GM18520 (cell line): ENCODE results near the gene ACAD10.
A peak's percentile ranks its signal among the peaks of the same experiment; 100 is the strongest.
"Not testable (repeated sequence)": the region's sequence is repeated elsewhere in the genome, so short reads cannot be mapped to it uniquely, and the experiment has no call there.

Source experiments
- ATAC-seq: cut with Tn5 transposase; IDR thresholded peaks from one replicate; pipeline ENCODE4 v1.9.1; 2021; ENCODE audit not compliant: unreplicated experiment

Gene ACAD10

GRCh38 chr12:111685811-111686573, at the start of gene ACAD10, which contains the start of gene BRAP:
ACAD10 (plus strand) TSS chr12:111686053; CDS start chr12:111692710, 6,657 bp downstream.
BRAP (minus strand) TSS chr12:111685956; CDS start chr12:111685792, 164 bp downstream.
- ATAC-seq, result peak; percentile 86

GRCh38 chr12:111636209-111636945, 49.5 kb upstream of the ACAD10 start:
- no peak for ATAC-seq

- no peak for ATAC-seq
Observed at GRCh38 chr12:111638556-111638955, 47.3 kb upstream of the ACAD10 start.

GRCh38 chr12:111640506-111640905, 45.3 kb upstream of the ACAD10 start:
- no peak for ATAC-seq

GRCh38 chr12:111642681-111643426, 43.0 kb upstream of the ACAD10 start:
- ATAC-seq, result no peak

- ATAC-seq, result no peak
Observed at GRCh38 chr12:111643427-111643826, 42.4 kb upstream of the ACAD10 start.

- ATAC-seq, result no peak
Observed at GRCh38 chr12:111645433-111645832, 40.4 kb upstream of the ACAD10 start.

GRCh38 chr12:111650912-111651311, 34.9 kb upstream of the ACAD10 start:
- no peak for ATAC-seq

- ATAC-seq, result not testable (repeated sequence)
Observed at GRCh38 chr12:111652530-111652929, 33.3 kb upstream of the ACAD10 start.

- no peak for ATAC-seq
Observed at GRCh38 chr12:111653596-111653995, 32.3 kb upstream of the ACAD10 start.

GRCh38 chr12:111655356-111655755, 30.5 kb upstream of the ACAD10 start:
- no peak for ATAC-seq

GRCh38 chr12:111656016-111656415, 29.8 kb upstream of the ACAD10 start:
- ATAC-seq, result no peak

- no peak for ATAC-seq
Observed at GRCh38 chr12:111664499-111664898, 21.4 kb upstream of the ACAD10 start.

GRCh38 chr12:111664961-111665865, 20.6 kb upstream of the ACAD10 start:
- ATAC-seq, result no peak

- ATAC-seq, result no peak
Observed at GRCh38 chr12:111672822-111673381, 13.0 kb upstream of the ACAD10 start.

GRCh38 chr12:111673503-111673902, 12.3 kb upstream of the ACAD10 start:
- ATAC-seq, result no peak

GRCh38 chr12:111677186-111677585, 8.7 kb upstream of the ACAD10 start:
- ATAC-seq, result no peak

GRCh38 chr12:111684485-111685198, 1.2 kb upstream of the ACAD10 start:
- ATAC-seq, result not testable (repeated sequence)

- ATAC-seq, result no peak
Observed at GRCh38 chr12:111685322-111685810, 487 bp upstream of the ACAD10 start.
